Upper lobe of right lung (tissue), 1 donor: ENCODE data around the gene RIPPLY2. TPM values are rescaled to one million over a fixed set of nuclear protein-coding genes. Genes with fewer than 3 reads are reported as not detected.
A peak's percentile ranks its signal among the peaks of the same experiment; 100 is the strongest.

ENCODE experiments used
- ATAC-seq: fragments of 200-7000 bp; cut with Tn5 transposase; one replicate; pipeline ENCODE4 v1.9.1; 2020; ENCODE audit warnings: mild to moderate bottlenecking, moderate library complexity
- DNase-seq: peaks from one replicate; pipeline ENCODE4 v3.0.0-alpha.2; 2020
- H3K27ac ChIP-seq: fragments of 200-600 bp; one replicate; pipeline ENCODE4 v1.8.0; 2022
- H3K27me3 ChIP-seq: fragments of 200-600 bp; one replicate; pipeline ENCODE4 v1.8.0; 2022; ENCODE audit warnings: mild to moderate bottlenecking
- H3K36me3 ChIP-seq: fragments of 200-600 bp; one replicate; pipeline ENCODE4 v1.8.0; 2022
- H3K4me1 ChIP-seq: fragments of 200-600 bp; one replicate; pipeline ENCODE4 v1.8.0; 2022
- H3K4me3 ChIP-seq: fragments of 200-600 bp; one replicate; pipeline ENCODE4 v1.8.0; 2022; ENCODE audit warnings: mild to moderate bottlenecking
- H3K9me3 ChIP-seq: fragments of 200-600 bp; one replicate; pipeline ENCODE4 v1.8.0; 2022
- intact Hi-C: fragments of 100-400 bp; cut with DNase I; formaldehyde crosslinking; loops from one replicate; pipeline ENCODE4 v1.11.0; 2022
- total RNA-seq: library from RNA; stranded (reverse); fragmentation: NEBNext Ultra II Directional; extraction: Animal tissue kit (Norgen Biotek cat#: 25700); gene quantifications from one replicate; pipeline ENCODE4 v1.2.1, GENCODE V29; 2021
- TF ChIP-seq, protein P1 (sequence below): fragments of 200-600 bp; IDR thresholded peaks from one replicate; pipeline ENCODE4 v1.8.0; 2022; ENCODE audit warnings: antibody characterized with exemption
- donor health status: DM: no; HTN: yes; CAD: no; lungs with severe emphysema.

Gene RIPPLY2
- total RNA-seq, 1 donor from 2014 or later, result not detected

GRCh38 chr6:83879746-83880145 lies 26.6 kb downstream of the RIPPLY2 start:
- Histone ChIP-seq H3K4me3 (no peak overlapping the region), H3K27ac (no peak overlapping the region), H3K9me3 (no peaks in the 10 kb centered on the region), H3K4me1 (no peaks in the 10 kb centered on the region), H3K27me3 (no peaks in the 10 kb centered on the region), H3K36me3 (no peaks in the 10 kb centered on the region)
- ATAC-seq (no peak), DNase-seq (no peak)
- intact Hi-C loops, result loop anchor here (10.0 kb wide), 1 partner anchor 345 kb away; the partner anchor contains the start of gene CEP162
- TF ChIP-seq, protein P1, sequence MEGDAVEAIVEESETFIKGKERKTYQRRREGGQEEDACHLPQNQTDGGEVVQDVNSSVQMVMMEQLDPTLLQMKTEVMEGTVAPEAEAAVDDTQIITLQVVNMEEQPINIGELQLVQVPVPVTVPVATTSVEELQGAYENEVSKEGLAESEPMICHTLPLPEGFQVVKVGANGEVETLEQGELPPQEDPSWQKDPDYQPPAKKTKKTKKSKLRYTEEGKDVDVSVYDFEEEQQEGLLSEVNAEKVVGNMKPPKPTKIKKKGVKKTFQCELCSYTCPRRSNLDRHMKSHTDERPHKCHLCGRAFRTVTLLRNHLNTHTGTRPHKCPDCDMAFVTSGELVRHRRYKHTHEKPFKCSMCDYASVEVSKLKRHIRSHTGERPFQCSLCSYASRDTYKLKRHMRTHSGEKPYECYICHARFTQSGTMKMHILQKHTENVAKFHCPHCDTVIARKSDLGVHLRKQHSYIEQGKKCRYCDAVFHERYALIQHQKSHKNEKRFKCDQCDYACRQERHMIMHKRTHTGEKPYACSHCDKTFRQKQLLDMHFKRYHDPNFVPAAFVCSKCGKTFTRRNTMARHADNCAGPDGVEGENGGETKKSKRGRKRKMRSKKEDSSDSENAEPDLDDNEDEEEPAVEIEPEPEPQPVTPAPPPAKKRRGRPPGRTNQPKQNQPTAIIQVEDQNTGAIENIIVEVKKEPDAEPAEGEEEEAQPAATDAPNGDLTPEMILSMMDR, result no peak

GRCh38 chr6:83883240-83883639 lies 30.1 kb downstream of the RIPPLY2 start:
- no peak for DNase-seq
- TF ChIP-seq, protein P1, result no peak
- H3K9me3 ChIP-seq, result no peaks in the 10 kb centered on the region
- ATAC-seq, result no peak
- intact Hi-C loops, result loop anchor here (10.0 kb wide), 1 partner anchor 342 kb away; the partner anchor contains the start of gene CEP162
- H3K36me3 ChIP-seq, result no peaks in the 10 kb centered on the region
- no peak overlapping the region for H3K4me3 ChIP-seq
- no peaks in the 10 kb centered on the region for H3K27me3 ChIP-seq
- no peaks in the 10 kb centered on the region for H3K4me1 ChIP-seq
- H3K27ac ChIP-seq, result no peak overlapping the region

DNA sequence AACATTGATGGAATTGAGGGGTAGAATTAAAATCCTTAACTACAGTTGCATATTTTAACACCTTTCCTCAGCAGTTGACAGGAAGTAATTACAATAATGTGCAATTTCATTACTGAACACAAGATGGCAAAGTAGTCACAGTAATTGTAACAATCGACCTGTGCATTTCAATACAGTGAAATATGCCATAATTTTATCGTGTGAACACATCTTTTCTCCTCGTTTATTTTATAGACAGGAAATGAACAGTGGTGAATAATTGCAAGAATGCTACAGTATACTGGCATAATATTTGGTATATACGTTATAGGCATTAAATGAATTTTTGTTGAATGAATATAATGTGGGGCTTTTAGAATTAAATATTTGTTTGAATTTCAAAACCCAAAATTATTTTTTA lies 31.4 kb downstream of the RIPPLY2 start:
- Histone ChIP-seq H3K27ac (no peak overlapping the region), H3K27me3 (no peaks in the 10 kb centered on the region), H3K36me3 (no peaks in the 10 kb centered on the region), H3K4me1 (no peaks in the 10 kb centered on the region), H3K9me3 (no peaks in the 10 kb centered on the region), H3K4me3 (no peak overlapping the region)
- peak; percentile 80 for ATAC-seq
- TF ChIP-seq, protein P1, result peak; percentile 70
- intact Hi-C loops, result loop anchor here (10.0 kb wide), 1 partner anchor 340 kb away; the partner anchor contains the start of gene CEP162
- DNase-seq, result no peak

- ATAC-seq, result no peak
- intact Hi-C loops, result loop anchor here (10.0 kb wide), 1 partner anchor 339 kb away; the partner anchor contains the start of gene CEP162
- DNase-seq, result no peak
- TF ChIP-seq, protein P1, result no peak
- Histone ChIP-seq H3K27me3 (no peaks in the 10 kb centered on the region), H3K27ac (no peak overlapping the region), H3K4me3 (no peak overlapping the region), H3K36me3 (no peaks in the 10 kb centered on the region), H3K9me3 (no peaks in the 10 kb centered on the region), H3K4me1 (no peaks in the 10 kb centered on the region)
Measured at GRCh38 chr6:83885984-83886383, 32.8 kb downstream of the RIPPLY2 start.

GRCh38 chr6:83889621-83890020 lies 36.5 kb downstream of the RIPPLY2 start:
- Histone ChIP-seq H3K4me3 (no peak overlapping the region), H3K4me1 (peaks cover 6% of the 10 kb centered on the region), H3K36me3 (peaks cover 6% of the 10 kb centered on the region), H3K27me3 (no peaks in the 10 kb centered on the region), H3K9me3 (no peaks in the 10 kb centered on the region), H3K27ac (no peak overlapping the region)
- ATAC-seq (no peak), DNase-seq (no peak)
- intact Hi-C loops, result loop anchor here (10.0 kb wide), 1 partner anchor 335 kb away; the partner anchor contains the start of gene CEP162
- TF ChIP-seq, protein P1, result no peak

DNA sequence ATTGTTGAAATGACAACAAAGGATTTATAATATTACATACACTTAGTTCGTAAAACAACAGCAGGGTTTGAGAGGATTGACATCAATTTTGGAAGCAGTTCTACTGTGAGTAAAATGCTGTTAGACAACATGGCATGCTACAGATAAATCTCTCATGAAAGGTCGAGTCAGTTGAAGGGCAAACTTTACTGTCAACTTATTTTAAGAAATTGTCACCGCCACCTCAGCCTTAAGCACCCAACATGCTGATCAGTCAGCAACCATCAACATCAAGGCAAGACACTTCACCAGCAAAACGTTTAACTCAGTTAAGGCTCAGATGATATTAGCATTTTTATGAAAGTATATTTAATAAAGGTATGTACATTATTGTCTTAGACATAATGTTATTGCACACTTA lies 37.4 kb downstream of the RIPPLY2 start:
- no peaks in the 10 kb centered on the region for H3K27me3 ChIP-seq
- no peak overlapping the region for H3K4me3 ChIP-seq
- no peak overlapping the region for H3K27ac ChIP-seq
- intact Hi-C loops, result no loop called here
- peaks cover 6% of the 10 kb centered on the region for H3K4me1 ChIP-seq
- TF ChIP-seq, protein P1, result no peak
- DNase-seq (no peak), ATAC-seq (no peak)
- no peaks in the 10 kb centered on the region for H3K9me3 ChIP-seq
- H3K36me3 ChIP-seq, result peaks cover 6% of the 10 kb centered on the region
